NT2/D1 (cell line): Measurements from ENCODE around the gene KRT3.

Experiments used
- SUZ12 ChIP-seq: IDR thresholded peaks from 2 replicates; pipeline ENCODE4 v1.6.1; 2011; ENCODE audit not compliant: insufficient read length, insufficient read depth; ENCODE audit errors: extremely low read depth
- YY1 ChIP-seq: IDR thresholded peaks from 2 replicates; pipeline ENCODE4 v1.6.1; 2011; ENCODE audit not compliant: insufficient read length, insufficient read depth
- ZNF274 ChIP-seq: IDR thresholded peaks from 2 replicates; pipeline ENCODE4 v1.6.1; 2011; ENCODE audit warnings: mild to moderate bottlenecking, low read depth, low read length

GRCh38 chr12:52771088-52771487 lies 24.8 kb downstream of the KRT3 start:
- TF ChIP-seq YY1 (no peak), SUZ12 (no peak), ZNF274 (no peak)
